Stimulated activated CD4-positive, alpha-beta T cell treated with anti-CD3 and anti-CD28 coated beads, Interleukin-2, amount 100 ng/mL, for 24 hours (primary cell): Measurements from ENCODE around the gene AFF1.

Experiments used
- DNase-seq, 2 donors: peaks; one replicate each; pipeline ENCODE4 v3.0.0-alpha.2; 2020

AFF1 gene

GRCh38 chr4:87087015-87087414 is 152.2 kb downstream of the AFF1 start:
- no peak for DNase-seq

- DNase-seq: no peak
Measured at GRCh38 chr4:87087420-87087819, 152.6 kb downstream of the AFF1 start.

- DNase-seq: no peak
Measured at GRCh38 chr4:87088186-87088585, 153.4 kb downstream of the AFF1 start.

- DNase-seq: no peak
Measured at GRCh38 chr4:87089368-87089767, 154.6 kb downstream of the AFF1 start.

GRCh38 chr4:87090305-87090704 is 155.5 kb downstream of the AFF1 start:
- DNase-seq: no peak

GRCh38 chr4:87092389-87093141 is 157.8 kb downstream of the AFF1 start:
- DNase-seq: no peak

- peak; percentile 23 to 44 for DNase-seq
Measured at GRCh38 chr4:87093443-87094123, 158.8 kb downstream of the AFF1 start.

- DNase-seq: no peak
Measured at GRCh38 chr4:87097075-87097474, 162.3 kb downstream of the AFF1 start.

GRCh38 chr4:87100168-87100567 is 165.4 kb downstream of the AFF1 start:
- no peak for DNase-seq

GRCh38 chr4:87101543-87102199 is 166.9 kb downstream of the AFF1 start:
- no peak for DNase-seq

- DNase-seq: no peak
Measured at GRCh38 chr4:87103086-87103485, 168.3 kb downstream of the AFF1 start.

- DNase-seq: no peak
Measured at GRCh38 chr4:87103691-87104187, 168.9 kb downstream of the AFF1 start.

GRCh38 chr4:87105101-87105845 is 170.5 kb downstream of the AFF1 start:
- no peak for DNase-seq

- DNase-seq: no peak
Measured at GRCh38 chr4:87108142-87108546, 173.3 kb downstream of the AFF1 start.

- no peak for DNase-seq
Measured at GRCh38 chr4:87109121-87109520, 174.3 kb downstream of the AFF1 start.

- DNase-seq: no peak
Measured at GRCh38 chr4:87109945-87110344, 175.1 kb downstream of the AFF1 start.

- DNase-seq: no peak
Measured at GRCh38 chr4:87112063-87112462, 177.3 kb downstream of the AFF1 start.

GRCh38 chr4:87114245-87115062 is 179.6 kb downstream of the AFF1 start:
- DNase-seq: no peak

GRCh38 chr4:87116231-87116630 is 181.4 kb downstream of the AFF1 start:
- no peak for DNase-seq

- DNase-seq: no peak
Measured at GRCh38 chr4:87117051-87117731, 182.4 kb downstream of the AFF1 start.

- DNase-seq: no peak
Measured at GRCh38 chr4:87117732-87118075, 182.9 kb downstream of the AFF1 start.

- no peak for DNase-seq
Measured at GRCh38 chr4:87118421-87118820, 183.6 kb downstream of the AFF1 start.
